HG03139 (cell line): ENCODE data around the gene RPS15.
A peak's percentile ranks its signal among the peaks of the same experiment; 100 is the strongest.

Experiments used
- ATAC-seq: cut with Tn5 transposase; IDR thresholded peaks from one replicate; pipeline ENCODE4 v1.9.1; 2021; ENCODE audit not compliant: unreplicated experiment

RPS15 gene

DNA sequence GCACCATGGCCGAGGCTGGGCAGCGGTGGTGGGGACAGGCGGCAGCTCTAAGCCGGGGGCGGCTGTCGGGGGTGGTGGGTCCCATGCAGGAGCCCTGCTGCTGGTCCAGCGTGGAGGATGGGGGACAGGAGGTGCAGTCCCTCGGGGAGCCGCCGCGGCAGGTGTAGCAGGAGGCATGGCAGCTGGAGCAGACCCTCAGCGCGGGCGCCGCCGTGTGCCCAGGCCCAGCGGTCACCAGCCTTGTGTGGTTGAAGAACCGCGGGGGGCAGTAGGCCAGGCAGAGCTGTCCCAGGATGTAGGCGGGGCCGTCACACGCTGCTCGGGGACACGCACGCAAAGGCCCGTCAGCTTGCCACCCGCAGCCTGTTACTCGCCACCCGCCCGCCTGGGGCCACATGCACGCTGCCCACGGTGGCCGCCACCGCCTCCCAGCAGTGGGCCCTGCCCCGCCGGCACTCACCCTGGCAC, 43.7 kb downstream of the RPS15 start:
- ATAC-seq, result no peak

DNA sequence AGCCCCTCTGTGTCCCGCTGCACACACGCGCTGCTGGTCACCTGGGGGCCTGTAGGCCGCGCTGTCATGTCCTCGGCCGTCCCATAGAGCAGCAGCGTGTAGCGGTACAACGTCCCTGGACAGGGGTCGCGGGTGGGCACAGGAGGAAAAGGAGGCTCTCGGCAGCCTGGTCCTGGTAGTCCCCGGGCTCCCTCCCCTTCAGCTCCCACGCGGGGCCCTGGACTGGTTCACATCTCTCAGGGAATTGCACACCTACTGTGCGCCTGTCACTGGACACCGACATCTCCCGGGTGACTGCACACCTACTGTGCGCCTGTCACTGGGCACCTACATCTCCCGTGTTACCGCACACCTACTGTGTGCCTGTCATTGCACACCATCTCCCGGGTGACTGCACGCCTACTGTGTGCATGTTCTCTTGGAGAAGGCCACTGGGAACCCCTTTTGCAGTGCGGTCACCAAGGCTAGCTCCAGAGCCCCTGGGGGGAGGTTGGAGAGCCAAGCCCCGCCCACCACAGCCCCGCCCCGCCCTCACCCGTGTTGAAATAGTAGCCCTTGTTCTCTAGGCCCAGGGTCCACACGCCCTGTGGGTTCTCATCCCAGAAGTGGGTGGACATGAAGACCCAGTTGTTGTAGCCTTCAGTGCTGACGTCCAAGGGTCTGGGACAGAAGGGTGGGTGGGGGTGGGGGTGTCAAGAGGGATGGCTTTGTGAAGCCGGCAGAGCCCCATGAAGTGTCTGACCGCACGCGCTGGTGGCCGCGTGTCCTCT, 44.4 kb downstream of the RPS15 start:
- ATAC-seq, result no peak

DNA sequence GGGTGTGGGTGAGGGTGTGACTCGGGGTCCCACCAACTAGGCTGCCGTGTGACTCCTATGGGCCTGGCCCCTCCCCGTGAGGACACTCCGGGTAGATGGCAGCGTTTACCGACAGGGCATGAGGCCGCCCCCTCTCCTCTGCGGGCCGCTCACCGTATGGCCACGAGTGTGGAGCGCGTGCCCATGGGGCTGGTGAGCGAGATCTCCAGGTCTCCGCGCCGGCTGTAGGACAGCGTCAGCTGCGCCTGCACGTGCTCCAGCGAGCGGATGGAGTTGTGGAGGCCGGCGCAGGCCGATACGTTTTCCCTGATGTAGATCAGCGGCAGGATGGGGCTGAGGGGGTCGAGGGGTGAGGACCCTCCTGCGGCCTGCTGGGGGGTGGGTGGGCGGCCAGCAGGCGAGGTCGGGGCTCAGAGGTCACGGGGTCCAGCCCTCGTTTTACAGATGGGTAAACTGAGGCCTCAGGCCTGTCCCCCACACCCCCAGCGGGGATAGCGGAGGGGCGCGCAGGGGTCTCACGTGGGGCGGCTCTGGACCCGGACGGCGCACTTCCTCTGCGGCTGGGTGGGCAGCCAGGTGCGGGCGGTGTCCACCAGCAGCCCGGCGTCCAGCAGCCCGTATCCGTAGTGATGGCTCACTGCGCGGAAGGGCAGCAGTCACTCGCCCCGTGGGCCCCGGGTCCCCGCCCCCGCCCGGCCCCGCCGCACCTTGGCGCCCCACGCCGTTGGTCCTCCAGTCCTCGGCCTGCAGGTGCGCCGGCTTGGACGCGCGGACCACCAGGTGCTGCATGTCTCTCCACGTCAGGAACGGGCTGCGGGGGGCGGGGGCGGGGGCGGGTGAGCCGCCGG, 45.2 kb downstream of the RPS15 start:
- ATAC-seq, result no peak

DNA sequence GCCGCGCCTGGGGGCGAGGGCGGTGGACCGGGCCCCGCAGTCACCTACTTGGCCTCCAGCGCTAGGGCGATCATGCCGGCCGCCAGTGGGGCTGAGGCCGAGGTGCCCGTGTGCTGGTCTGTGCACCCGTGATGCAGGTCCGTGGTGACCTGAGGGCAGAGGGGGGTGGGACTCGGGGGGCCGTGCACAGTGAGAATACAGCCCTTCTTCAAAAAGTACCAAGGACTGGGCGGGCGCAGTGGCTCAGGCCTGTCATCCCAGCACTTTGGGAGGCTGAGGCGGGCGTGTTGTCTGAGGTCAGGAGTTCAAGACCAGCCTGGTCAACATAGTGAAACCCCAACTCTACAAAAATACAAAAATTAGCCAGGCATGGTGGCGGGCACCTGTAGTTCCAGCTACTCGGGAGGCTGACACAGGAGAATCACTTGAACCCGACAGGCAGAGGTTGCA, 45.8 kb downstream of the RPS15 start:
- no peak for ATAC-seq

DNA sequence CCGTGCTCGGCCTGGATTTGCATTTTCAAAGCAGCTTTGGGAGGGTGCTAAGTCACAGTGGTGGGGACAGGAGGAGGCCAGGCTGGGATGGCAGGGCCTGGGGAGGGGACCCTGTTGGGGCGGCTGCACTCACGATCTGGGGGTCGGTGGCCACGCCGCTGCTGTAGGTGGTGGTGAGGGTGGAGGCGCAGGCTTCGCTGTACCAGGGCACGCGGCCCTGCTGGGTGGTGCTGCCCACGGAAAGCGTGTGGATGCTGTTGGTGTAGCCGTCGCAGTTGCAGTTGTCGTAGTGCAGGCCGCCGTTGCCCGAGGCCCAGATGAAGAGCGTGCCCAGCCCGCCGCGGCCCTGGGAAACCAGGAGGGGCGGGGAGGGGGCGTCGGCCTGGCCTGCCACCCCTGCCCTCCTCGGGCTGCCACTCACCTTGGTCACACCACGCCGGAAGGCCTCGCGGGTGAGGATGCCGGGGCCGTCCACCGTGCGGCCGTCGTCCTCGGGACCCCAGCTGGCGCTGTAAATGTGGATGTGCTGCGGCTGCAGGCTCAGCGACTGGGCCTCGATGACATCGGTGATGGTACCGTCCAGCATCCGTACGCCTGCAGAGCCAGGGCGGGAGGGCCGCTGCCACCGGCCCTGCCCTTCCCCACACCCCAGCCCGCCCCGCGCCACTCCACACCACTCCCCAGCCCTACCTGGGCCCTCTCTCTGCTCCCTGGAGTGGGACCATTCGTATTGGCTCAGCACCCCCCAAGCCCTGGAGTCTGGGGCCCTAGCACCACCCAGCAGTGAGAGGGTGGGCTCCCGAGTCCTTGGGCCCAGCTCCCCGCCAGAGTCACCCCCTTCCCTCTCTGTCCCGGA, 48.8 kb downstream of the RPS15 start:
- no peak for ATAC-seq

DNA sequence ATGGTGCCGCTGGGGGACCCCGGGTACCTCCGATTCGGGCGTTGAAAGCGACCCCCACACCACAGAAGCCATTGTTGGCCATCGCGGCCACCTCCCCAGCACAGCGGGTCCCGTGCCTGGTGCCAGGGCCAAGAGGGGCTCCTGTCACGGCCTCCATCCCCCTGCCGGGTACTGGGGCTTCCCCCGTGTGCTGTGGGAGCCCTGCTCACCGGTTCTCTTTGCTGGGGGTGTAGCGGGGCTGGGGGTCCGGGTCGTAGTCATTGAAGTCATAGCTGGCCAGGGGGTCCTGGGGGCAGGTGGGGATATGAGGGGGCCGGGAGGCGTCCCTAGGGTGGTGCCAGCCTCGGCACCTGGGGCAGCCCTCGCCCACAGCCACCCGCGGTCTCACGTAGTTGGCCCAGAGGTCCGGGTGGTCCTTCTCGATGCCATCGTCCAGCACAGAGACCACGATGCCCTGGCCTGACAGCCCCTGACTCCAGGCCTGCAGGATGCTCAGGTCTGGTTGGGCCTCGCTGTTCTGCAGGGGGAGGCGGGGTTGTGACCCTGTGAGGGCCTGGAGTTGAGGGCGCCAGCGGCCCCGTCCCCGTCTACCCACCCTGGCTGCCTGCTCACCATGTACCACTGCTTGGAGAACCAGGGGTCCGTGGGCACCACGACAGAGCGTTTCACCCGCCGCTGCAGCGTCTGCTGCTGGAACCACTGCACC, 49.5 kb downstream of the RPS15 start:
- no peak for ATAC-seq

DNA sequence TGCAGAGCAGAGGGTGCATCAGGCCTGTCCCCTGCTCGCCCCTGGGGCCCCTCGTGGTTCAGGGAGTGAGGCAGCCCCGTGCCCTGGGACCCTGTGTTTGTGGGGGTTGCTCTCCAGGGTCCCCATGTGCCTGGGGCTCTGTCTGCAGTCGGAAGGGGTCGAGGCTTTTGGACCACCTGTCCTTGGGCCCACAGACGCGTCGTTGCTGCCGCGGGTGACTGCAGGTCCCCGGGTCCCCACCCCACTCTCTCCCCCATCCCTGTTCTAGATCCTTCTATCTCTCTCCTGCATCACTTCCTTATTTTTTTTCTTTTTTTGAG, 50.0 kb downstream of the RPS15 start:
- ATAC-seq, result no peak

DNA sequence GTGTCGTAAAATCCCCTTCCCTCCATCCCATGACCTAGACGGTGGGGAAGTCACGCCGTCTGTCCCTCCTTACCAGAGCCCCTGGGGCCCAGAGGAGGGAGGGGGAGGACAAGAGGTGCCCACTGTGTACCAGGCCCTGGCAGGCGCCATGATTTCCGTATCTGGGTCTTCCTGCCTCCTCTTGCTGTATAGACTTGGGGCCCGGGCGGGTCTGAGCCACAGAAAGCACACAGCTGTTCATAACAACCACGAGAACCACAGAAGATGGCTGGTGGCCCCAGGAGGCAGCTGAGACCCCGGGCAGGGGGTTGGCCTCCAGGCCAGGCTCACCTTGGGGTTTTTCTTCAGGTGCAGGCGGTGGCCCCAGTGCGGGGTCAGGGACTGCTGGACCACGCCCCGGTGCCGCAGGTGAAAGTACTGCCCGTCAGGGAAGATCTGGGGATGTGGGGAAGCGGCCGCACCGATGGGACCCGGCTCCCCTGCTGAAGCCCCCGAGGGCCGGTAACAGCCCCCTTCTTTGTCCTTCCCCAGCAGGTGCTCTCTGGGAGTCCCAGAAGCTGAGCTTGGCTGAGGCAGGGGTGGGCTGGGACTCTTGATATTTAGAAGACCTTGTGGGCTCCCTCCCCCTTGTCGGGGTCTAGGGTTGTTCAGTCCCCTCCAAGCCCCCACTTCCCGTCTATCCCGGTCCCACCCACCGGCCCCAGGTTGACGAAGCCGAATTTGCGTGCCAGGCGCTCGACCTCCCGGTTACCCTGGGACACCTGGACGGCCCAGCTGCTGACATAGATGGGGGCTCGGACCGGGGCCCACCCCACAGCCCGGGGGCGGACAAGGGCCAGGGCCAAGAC, 51.5 kb downstream of the RPS15 start:
- peak; percentile 11 for ATAC-seq
